ENCODE measurements around the gene TCF3. TPM values are rescaled to one million over a fixed set of nuclear protein-coding genes. Genes with fewer than 3 reads are reported as not detected.

Gene TCF3
- total RNA-seq, 1 experiment from 2014 or later = 62.7 TPM

DNA sequence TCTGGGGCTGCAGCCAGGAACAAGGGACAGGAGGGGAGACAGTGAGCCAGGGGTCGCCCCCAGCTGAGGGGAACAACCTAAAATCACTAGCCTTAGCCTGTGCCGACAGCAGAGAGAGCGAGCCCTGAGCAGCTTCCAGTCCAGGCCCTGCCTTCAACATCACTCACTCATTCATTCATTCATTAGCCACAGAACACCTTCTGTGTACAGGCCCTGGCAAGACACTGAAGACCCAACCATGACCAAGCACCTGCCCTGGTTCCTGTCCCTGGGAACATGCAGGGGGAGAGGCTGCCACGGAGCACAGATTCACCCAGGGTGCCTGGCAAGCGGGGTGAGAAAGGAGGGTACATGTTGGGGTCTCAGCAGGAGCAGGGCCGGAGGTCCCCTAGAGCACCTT, 89.2 kb downstream of the TCF3 start:
- DNase-seq (ENCODE audit: low read depth) = no peak

DNA sequence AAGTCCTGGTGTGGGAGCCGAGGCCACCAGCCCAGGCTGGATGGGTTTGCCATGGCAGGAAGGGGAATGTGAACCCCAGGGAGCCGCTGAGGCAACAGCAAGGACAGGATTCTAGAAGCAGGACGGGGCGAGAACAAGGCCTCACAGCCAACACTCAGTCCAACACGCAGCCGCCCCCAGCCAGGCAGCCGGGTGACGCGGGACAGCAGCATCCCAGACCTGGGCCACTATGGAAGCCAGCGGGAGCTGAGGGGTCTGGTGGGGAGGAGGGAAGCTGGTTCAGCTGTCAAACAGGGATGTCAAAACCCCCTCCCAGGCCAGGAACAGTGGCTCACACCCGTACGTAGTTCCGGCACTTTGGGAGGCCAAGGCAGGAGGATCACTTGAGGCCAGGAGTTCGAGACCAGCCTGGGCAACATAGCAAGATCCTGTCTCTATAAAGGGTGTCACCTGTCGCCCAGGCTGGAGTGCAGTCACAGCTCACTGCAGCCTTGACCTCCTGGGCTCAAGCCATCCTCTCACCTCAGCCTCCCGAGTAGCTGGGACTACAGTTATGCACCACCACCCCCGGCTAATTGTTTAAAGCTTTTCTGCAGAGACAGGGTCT, 91.1 kb downstream of the TCF3 start:
- DNase-seq (ENCODE audit: low read depth) = no peak

DNA sequence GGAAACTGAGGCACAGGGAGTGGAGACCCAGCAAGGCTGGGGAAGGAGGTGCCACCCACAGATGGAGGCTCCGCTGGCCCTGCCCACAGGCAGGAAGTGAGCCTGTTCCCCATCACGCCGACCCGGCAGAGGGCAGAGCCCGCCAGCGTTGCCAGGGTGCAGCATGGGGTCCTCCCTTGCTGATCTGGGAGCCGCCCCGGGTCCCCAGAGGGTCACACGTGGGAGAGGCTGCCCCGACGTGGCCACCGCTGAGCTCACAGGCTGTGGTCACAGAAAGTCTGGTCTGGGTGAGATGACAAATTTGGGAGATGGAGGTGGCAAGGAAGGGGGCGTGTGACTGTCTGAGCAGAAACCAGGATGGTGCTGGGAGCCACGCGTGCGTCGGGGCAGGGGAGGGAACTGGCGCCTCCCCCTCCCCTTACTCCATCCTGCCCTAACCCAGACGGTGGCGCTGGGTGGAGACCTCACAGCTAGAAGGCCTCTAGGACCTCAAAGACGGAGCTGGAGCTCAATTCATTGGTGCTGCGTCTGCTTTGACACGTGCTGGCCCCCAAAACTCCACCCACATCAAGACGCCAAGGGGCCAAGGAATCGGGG, 92.0 kb downstream of the TCF3 start:
- DNase-seq (ENCODE audit: low read depth) = no peak

Other genes with a start within 250 kb of the TCF3 start
- gene DAZAP1, start 245.0 kb downstream of the TCF3 start, total RNA-seq (2014; rRNA removed; shearing (Covaris generic)) = 43.9 and 88.3 TPM in 2 replicates
- gene RPS15, start 214.2 kb downstream of the TCF3 start, total RNA-seq (2014; rRNA removed; shearing (Covaris generic)) = 1,276 and 1,680 TPM in 2 replicates
- gene APC2, start 202.5 kb downstream of the TCF3 start, total RNA-seq (2014; rRNA removed; shearing (Covaris generic)) = not detected in 2 replicates
- 25.2 and 27.1 TPM in 2 replicates for gene C19orf25, start 173.4 kb downstream of the TCF3 start, total RNA-seq (2014; rRNA removed; shearing (Covaris generic))
- gene PCSK4, start 162.3 kb downstream of the TCF3 start, total RNA-seq (2014; rRNA removed; shearing (Covaris generic)) = 0.39 and 5.5 TPM in 2 replicates
- gene REEP6, start 161.4 kb downstream of the TCF3 start, total RNA-seq (2014; rRNA removed; shearing (Covaris generic)) = 3.3 and 4.2 TPM in 2 replicates
- gene ADAMTSL5, start 139.6 kb downstream of the TCF3 start, total RNA-seq (2014; rRNA removed; shearing (Covaris generic)) = 1.6 and 3.8 TPM in 2 replicates
- not detected in 2 replicates for gene PLK5, start 128.5 kb downstream of the TCF3 start, total RNA-seq (2014; rRNA removed; shearing (Covaris generic))
- 8.4 and 18.9 TPM in 2 replicates for gene MEX3D, start 84.3 kb downstream of the TCF3 start, total RNA-seq (2014; rRNA removed; shearing (Covaris generic))
- gene MBD3, start 59.8 kb downstream of the TCF3 start, total RNA-seq (2014; rRNA removed; shearing (Covaris generic)) = 55.2 and 63.2 TPM in 2 replicates
- 124 and 144 TPM in 2 replicates for gene UQCR11, start 47.2 kb downstream of the TCF3 start, total RNA-seq (2014; rRNA removed; shearing (Covaris generic))
- gene ONECUT3, start 100.9 kb upstream of the TCF3 start, total RNA-seq (2014; rRNA removed; shearing (Covaris generic)) = not detected in 2 replicates
- gene ATP8B3, start 159.7 kb upstream of the TCF3 start, total RNA-seq (2014; rRNA removed; shearing (Covaris generic)) = 5.5 and 7.8 TPM in 2 replicates
- gene REXO1, start 195.9 kb upstream of the TCF3 start, total RNA-seq (2014; rRNA removed; shearing (Covaris generic)) = 3.3 and 3.5 TPM in 2 replicates
- gene KLF16, start 211.0 kb upstream of the TCF3 start, total RNA-seq (2014; rRNA removed; shearing (Covaris generic)) = 2.9 and 4.2 TPM in 2 replicates
- gene ABHD17A, start 232.9 kb upstream of the TCF3 start, total RNA-seq (2014; rRNA removed; shearing (Covaris generic)) = 42.1 and 61.5 TPM in 2 replicates

Measured in RPMI7951 (cell line).